ENCODE results near the gene FHOD3. TPM values are rescaled to one million over a fixed set of nuclear protein-coding genes. Genes with fewer than 3 reads are reported as not detected.

Gene FHOD3
- total RNA-seq, 1 experiment from 2014 or later = 2.9 TPM

DNA sequence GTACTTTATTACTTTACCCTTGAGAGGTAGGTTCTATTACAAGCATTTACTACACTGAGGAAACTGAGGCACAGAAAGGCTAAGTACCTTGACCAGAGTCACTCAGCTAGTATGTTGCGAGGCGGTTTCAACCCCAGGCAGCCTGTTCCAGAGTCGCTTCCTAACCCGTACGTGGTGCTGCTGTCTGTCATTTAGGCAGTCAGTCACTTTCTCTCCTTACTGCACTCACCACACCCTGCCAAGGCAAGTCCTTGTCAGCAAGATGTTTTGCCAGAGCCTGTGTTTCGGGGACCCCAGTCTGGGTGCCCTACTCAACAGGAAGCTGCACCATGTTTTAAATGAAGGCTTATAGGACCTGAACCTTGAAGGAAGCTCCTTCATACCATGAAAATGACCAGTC, 356.4 kb downstream of the FHOD3 start:
- Mint-ChIP-seq H3K36me3 (ENCODE audit: insufficient read depth, unreplicated experiment) (no peaks in the 10 kb centered on the region), H3K4me1 (ENCODE audit: low read depth, unreplicated experiment) (peaks cover 19% of the 10 kb centered on the region), H3K9me3 (ENCODE audit: low read depth, unreplicated experiment) (no peaks in the 10 kb centered on the region), H3K27ac (ENCODE audit: unreplicated experiment) (no peak overlapping the region), H3K4me3 (ENCODE audit: low read depth, unreplicated experiment) (no peak overlapping the region), H3K27me3 (ENCODE audit: unreplicated experiment) (peaks cover 58% of the 10 kb centered on the region)
- CTCF ChIA-PET = no interaction called here
- TF ChIP-seq, protein P1, sequence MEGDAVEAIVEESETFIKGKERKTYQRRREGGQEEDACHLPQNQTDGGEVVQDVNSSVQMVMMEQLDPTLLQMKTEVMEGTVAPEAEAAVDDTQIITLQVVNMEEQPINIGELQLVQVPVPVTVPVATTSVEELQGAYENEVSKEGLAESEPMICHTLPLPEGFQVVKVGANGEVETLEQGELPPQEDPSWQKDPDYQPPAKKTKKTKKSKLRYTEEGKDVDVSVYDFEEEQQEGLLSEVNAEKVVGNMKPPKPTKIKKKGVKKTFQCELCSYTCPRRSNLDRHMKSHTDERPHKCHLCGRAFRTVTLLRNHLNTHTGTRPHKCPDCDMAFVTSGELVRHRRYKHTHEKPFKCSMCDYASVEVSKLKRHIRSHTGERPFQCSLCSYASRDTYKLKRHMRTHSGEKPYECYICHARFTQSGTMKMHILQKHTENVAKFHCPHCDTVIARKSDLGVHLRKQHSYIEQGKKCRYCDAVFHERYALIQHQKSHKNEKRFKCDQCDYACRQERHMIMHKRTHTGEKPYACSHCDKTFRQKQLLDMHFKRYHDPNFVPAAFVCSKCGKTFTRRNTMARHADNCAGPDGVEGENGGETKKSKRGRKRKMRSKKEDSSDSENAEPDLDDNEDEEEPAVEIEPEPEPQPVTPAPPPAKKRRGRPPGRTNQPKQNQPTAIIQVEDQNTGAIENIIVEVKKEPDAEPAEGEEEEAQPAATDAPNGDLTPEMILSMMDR (IDR thresholded peaks at IDR 0.05; ENCODE audit: unreplicated experiment) = no peak
- BruUV-seq (replicated peaks) = no TSS peak
- no peak for DNase-seq
- intact Hi-C loops (cut with micrococcal nuclease; ENCODE audit: unreplicated experiment) = no loop called here

DNA sequence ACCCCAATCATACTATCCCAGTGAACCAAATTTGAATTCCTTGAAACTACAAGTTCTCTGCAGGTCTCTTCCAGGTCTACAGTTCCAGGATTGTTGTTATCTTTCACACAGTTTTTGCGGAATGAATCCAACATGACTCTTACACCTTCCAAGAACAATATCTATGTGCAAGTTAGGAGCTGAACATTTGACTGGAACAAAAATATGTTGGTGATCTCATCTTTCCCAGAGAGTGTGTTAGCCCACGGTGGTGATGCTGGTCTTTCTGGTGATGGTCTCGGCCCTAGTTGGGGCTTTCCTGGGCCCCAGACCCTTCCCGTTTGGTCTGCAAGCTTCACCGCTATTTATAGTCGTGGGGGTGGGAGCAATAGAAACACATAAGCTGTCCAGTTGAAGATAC, 357.6 kb downstream of the FHOD3 start:
- intact Hi-C loops (cut with micrococcal nuclease; ENCODE audit: unreplicated experiment) = no loop called here
- peaks cover 46% of the 10 kb centered on the region for H3K27me3 Mint-ChIP-seq (ENCODE audit: unreplicated experiment)
- no peak for DNase-seq
- no peak overlapping the region for H3K27ac Mint-ChIP-seq (ENCODE audit: unreplicated experiment)
- CTCF ChIA-PET = interaction anchor here (0.6 to 0.7 kb wide), 2 partner anchors 133 to 1994 kb away, joined by 3 to 10 read pairs; no protein-coding TSS in a partner anchor
- H3K4me3 Mint-ChIP-seq (ENCODE audit: low read depth, unreplicated experiment) = no peak overlapping the region
- TF ChIP-seq, protein P1 (IDR thresholded peaks at IDR 0.05; ENCODE audit: unreplicated experiment) = no peak
- BruUV-seq (replicated peaks) = no TSS peak
- peaks cover 19% of the 10 kb centered on the region for H3K4me1 Mint-ChIP-seq (ENCODE audit: low read depth, unreplicated experiment)
- no peaks in the 10 kb centered on the region for H3K9me3 Mint-ChIP-seq (ENCODE audit: low read depth, unreplicated experiment)
- H3K36me3 Mint-ChIP-seq (ENCODE audit: insufficient read depth, unreplicated experiment) = no peaks in the 10 kb centered on the region

DNA sequence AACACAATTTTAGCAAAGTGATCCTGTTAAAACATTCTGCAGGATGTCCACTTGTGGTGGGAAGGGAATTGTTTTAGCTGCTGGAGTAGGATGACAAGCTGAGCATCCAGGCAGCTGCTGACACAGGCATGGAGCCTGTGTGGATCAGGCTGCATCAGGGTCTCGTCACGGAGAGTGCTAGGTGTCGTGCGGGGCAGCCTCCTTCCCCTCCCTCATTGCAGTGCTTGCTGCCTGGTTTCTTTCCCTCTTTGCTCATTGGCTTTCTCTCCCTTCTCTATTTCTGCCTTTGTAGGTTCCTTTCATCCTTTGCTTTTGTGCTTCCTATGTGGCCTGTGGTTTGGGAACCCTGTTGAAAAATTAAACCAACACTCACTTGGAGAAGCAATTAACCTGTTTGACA, 358.4 kb downstream of the FHOD3 start:
- Mint-ChIP-seq H3K4me3 (ENCODE audit: low read depth, unreplicated experiment) (no peak overlapping the region), H3K27ac (ENCODE audit: unreplicated experiment) (no peak overlapping the region), H3K27me3 (ENCODE audit: unreplicated experiment) (peaks cover 37% of the 10 kb centered on the region), H3K4me1 (ENCODE audit: low read depth, unreplicated experiment) (peaks cover 19% of the 10 kb centered on the region), H3K36me3 (ENCODE audit: insufficient read depth, unreplicated experiment) (no peaks in the 10 kb centered on the region), H3K9me3 (ENCODE audit: low read depth, unreplicated experiment) (no peaks in the 10 kb centered on the region)
- no peak for DNase-seq
- intact Hi-C loops (cut with micrococcal nuclease; ENCODE audit: unreplicated experiment) = no loop called here
- TF ChIP-seq, protein P1 (IDR thresholded peaks at IDR 0.05; ENCODE audit: unreplicated experiment) = no peak
- no TSS peak for BruUV-seq (replicated peaks)
- CTCF ChIA-PET = no interaction called here

DNA sequence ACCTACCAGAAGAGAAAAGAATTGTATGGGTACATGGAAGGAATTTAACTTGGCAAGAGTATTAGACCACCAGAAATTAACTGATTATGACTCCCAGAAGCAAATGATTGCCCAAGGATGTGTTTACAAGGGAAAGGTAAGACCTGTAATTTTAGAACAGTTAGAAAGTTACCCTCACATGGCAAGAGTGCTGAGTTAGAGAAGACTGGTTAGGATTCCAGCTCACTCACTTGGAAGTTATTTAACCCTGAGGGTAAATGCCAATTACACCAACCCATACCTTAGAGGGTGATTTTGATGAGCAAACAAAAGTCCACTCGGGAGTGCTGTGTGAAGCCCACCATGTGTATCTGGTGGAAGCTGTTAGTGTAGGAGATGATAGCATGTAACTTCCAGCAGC, 361.1 kb downstream of the FHOD3 start:
- Mint-ChIP-seq H3K4me3 (ENCODE audit: low read depth, unreplicated experiment) (no peak overlapping the region), H3K9me3 (ENCODE audit: low read depth, unreplicated experiment) (no peaks in the 10 kb centered on the region), H3K36me3 (ENCODE audit: insufficient read depth, unreplicated experiment) (no peaks in the 10 kb centered on the region), H3K27ac (ENCODE audit: unreplicated experiment) (no peak overlapping the region), H3K27me3 (ENCODE audit: unreplicated experiment) (peaks cover 17% of the 10 kb centered on the region), H3K4me1 (ENCODE audit: low read depth, unreplicated experiment) (peaks cover 19% of the 10 kb centered on the region)
- CTCF ChIA-PET = no interaction called here
- no TSS peak for BruUV-seq (replicated peaks)
- intact Hi-C loops (cut with micrococcal nuclease; ENCODE audit: unreplicated experiment) = no loop called here
- TF ChIP-seq, protein P1 (IDR thresholded peaks at IDR 0.05; ENCODE audit: unreplicated experiment) = no peak
- DNase-seq = no peak
